Transverse colon (tissue), 4 donors: ENCODE data around the gene TEX30.

ENCODE experiments used
- POLR2AphosphoS5 ChIP-seq, 3 donors: sonication (generic); formaldehyde crosslinking; IDR thresholded peaks; one replicate each; pipeline ENCODE4 v1.6.1; 2016; ENCODE audit warnings: antibody characterized with exemption in 3 of 3
- TF ChIP-seq, protein P1 (sequence below), 5 experiments: fragments of 200-600 bp in 3 of 5; fragments of 450-650 bp in 2 of 5; sonication (generic) in 3 of 5; IDR thresholded peaks; 1 replicate in 2 of 5; 2 replicates in 3 of 5; pipeline ENCODE4 v1.5.1; 2016 to 2017; ENCODE audit warnings: antibody characterized with exemption in 5 of 5, inconsistent platforms in 3 of 5, mild to moderate bottlenecking in 2 of 5, moderate library complexity in 1 of 5

DNA sequence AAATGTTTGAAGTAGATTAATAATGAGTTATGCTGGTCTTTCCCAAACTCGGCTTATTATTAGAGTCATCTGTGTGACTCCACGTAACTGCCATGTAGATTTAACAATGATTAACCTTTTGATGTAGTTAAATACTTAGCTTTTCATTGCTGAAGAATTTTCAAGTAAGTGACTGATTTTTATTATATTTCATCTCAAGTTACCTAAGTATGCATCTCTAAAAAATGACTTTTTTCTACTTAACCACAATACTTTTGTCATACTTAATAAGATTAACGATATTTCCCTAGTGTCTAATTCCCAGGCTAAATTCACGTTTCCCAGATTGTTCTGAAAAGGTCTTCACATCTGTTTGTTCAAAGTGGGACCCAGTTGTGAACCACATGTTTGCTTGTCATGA, 43.1 kb upstream of the TEX30 start:
- TF ChIP-seq, protein P1, sequence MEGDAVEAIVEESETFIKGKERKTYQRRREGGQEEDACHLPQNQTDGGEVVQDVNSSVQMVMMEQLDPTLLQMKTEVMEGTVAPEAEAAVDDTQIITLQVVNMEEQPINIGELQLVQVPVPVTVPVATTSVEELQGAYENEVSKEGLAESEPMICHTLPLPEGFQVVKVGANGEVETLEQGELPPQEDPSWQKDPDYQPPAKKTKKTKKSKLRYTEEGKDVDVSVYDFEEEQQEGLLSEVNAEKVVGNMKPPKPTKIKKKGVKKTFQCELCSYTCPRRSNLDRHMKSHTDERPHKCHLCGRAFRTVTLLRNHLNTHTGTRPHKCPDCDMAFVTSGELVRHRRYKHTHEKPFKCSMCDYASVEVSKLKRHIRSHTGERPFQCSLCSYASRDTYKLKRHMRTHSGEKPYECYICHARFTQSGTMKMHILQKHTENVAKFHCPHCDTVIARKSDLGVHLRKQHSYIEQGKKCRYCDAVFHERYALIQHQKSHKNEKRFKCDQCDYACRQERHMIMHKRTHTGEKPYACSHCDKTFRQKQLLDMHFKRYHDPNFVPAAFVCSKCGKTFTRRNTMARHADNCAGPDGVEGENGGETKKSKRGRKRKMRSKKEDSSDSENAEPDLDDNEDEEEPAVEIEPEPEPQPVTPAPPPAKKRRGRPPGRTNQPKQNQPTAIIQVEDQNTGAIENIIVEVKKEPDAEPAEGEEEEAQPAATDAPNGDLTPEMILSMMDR (IDR thresholded peaks at IDR 0.05) = no peak
- no peak for TF ChIP-seq POLR2AphosphoS5 (IDR thresholded peaks at IDR 0.05)
